Gastrocnemius medialis (tissue), 4 donors: Measurements from ENCODE around the gene ATG7. TPM values are rescaled to one million over a fixed set of nuclear protein-coding genes. Genes with fewer than 3 reads are reported as not detected.

ENCODE experiments used
- ATAC-seq, 2 donors: fragments of 150-250 bp; one replicate each; pipeline ENCODE4 v1.9.1; 2016
- DNase-seq, 2 donors: peaks; one replicate each; pipeline ENCODE4 v3.0.0-alpha.2; 2019
- H3K27ac ChIP-seq, 4 donors: fragments of 200-600 bp; sonication (generic); 1 replicate in 1 of 4; 2 replicates in 3 of 4; pipeline ENCODE4 v1.5.1; 2016 to 2018; ENCODE audit warnings: mild to moderate bottlenecking in 2 of 4, moderate library complexity in 1 of 4
- H3K27me3 ChIP-seq, 3 donors: fragments of 200-600 bp; sonication (generic) in 2 of 3; 1 replicate in 1 of 3; 2 replicates in 2 of 3; pipeline versions ENCODE4 v1.5.1 to v1.6.0; 2016 to 2019; ENCODE audit warnings: mild to moderate bottlenecking in 1 of 3, moderate library complexity in 1 of 3
- H3K36me3 ChIP-seq, 2 donors: fragments of 200-600 bp; sonication (generic) in 1 of 2; one replicate each; pipeline ENCODE4 v1.5.1; 2017 to 2018
- H3K4me1 ChIP-seq, 2 donors: fragments of 200-600 bp; sonication (generic) in 1 of 2; one replicate each; pipeline ENCODE4 v1.5.1; 2016 to 2017; ENCODE audit warnings: mild to moderate bottlenecking in 2 of 2
- H3K4me3 ChIP-seq, 4 donors: fragments of 200-600 bp; sonication (generic) in 3 of 4; 1 replicate in 1 of 4; 2 replicates in 3 of 4; pipeline ENCODE4 v1.5.1; 2016 to 2019; ENCODE audit warnings: mild to moderate bottlenecking in 2 of 4
- H3K9me3 ChIP-seq, 3 donors: fragments of 200-600 bp; sonication (generic) in 2 of 3; 1 replicate in 1 of 3; 2 replicates in 2 of 3; pipeline ENCODE4 v1.5.1; 2016 to 2019
- POLR2A ChIP-seq, 2 donors: fragments of 450-650 bp; IDR thresholded peaks; one replicate each; pipeline ENCODE4 v1.6.1; 2017; ENCODE audit warnings: antibody characterized with exemption in 2 of 2, mild to moderate bottlenecking in 2 of 2, moderate library complexity in 2 of 2
- in situ Hi-C, 4 donors: fragments of 200-750 bp; cut with MboI; loops; one replicate each; pipeline versions ENCODE4 v1.15.0 to v1.8.0; 2017; ENCODE audit warnings: low sequenced_read_pairs in 4 of 4
- intact Hi-C: fragments of 100-400 bp; cut with DNase I; formaldehyde crosslinking; loops from one replicate; pipeline ENCODE4 v1.15.1; 2023; ENCODE audit warnings: low total_unique reads
- total RNA-seq, 4 donors: library from RNA; depleted of rRNA; stranded (reverse); fragments of >200 nt; gene quantifications; one replicate each; pipeline versions ENCODE4 v1.1.0 to v1.2.3, GENCODE V29; 2016
- TF ChIP-seq, protein P1 (sequence below), 5 experiments: fragments of 450-650 bp in 3 of 5; fragments of 200-600 bp in 2 of 5; sonication (generic) in 2 of 5; IDR thresholded peaks in 4 of 5; conservative IDR thresholded peaks in 1 of 5; 1 replicate in 4 of 5; 2 replicates in 1 of 5; pipeline ENCODE4 v1.5.1; 2016 to 2019; ENCODE audit warnings: antibody characterized with exemption in 5 of 5, mild to moderate bottlenecking in 3 of 5, moderate library complexity in 3 of 5

Gene ATG7
- total RNA-seq, 4 donors from 2014 or later: 13.5 to 29.2 (median 15.0) TPM

DNA sequence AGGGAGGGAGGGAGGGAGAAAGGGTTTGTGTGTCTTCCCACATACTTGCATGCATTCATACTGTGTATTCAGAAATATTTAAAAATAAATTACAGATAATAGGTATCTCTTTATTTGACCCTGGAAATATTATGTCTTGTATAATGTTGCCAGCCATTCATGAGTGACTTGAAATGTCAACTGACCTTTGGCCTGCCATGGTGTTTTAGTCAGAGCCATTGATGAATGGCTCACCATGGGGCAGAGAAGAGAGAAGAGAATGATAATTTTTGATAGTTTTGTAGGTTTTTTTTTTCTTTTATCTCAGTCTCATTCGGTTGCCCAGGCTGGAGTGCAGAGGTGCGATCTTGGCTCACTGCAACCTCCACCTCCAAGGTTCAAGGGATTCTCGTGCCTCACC, 121.2 kb downstream of the ATG7 start:
- ATAC-seq (no peak), DNase-seq (no peak)
- H3K4me3 ChIP-seq: no peak overlapping the region
- in situ Hi-C loops: loop anchor here in 1 of 4 donors (25.0 kb wide), 1 partner anchor 119 kb away; no protein-coding TSS in a partner anchor
- intact Hi-C loops: no loop called here
- no peaks in the 10 kb centered on the region for H3K36me3 ChIP-seq
- H3K27me3 ChIP-seq: no peaks in the 10 kb centered on the region
- no peak overlapping the region for H3K27ac ChIP-seq
- peaks cover 20 to 28% of the 10 kb centered on the region in 2 donors for H3K4me1 ChIP-seq
- H3K9me3 ChIP-seq: no peaks in the 10 kb centered on the region
- no peak for TF ChIP-seq POLR2A (IDR thresholded peaks at IDR 0.05)
- TF ChIP-seq, protein P1, sequence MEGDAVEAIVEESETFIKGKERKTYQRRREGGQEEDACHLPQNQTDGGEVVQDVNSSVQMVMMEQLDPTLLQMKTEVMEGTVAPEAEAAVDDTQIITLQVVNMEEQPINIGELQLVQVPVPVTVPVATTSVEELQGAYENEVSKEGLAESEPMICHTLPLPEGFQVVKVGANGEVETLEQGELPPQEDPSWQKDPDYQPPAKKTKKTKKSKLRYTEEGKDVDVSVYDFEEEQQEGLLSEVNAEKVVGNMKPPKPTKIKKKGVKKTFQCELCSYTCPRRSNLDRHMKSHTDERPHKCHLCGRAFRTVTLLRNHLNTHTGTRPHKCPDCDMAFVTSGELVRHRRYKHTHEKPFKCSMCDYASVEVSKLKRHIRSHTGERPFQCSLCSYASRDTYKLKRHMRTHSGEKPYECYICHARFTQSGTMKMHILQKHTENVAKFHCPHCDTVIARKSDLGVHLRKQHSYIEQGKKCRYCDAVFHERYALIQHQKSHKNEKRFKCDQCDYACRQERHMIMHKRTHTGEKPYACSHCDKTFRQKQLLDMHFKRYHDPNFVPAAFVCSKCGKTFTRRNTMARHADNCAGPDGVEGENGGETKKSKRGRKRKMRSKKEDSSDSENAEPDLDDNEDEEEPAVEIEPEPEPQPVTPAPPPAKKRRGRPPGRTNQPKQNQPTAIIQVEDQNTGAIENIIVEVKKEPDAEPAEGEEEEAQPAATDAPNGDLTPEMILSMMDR (IDR thresholded peaks at IDR 0.05 in 4 of 5, conservative IDR thresholded peaks at IDR 0.05 in 1 of 5): no peak

DNA sequence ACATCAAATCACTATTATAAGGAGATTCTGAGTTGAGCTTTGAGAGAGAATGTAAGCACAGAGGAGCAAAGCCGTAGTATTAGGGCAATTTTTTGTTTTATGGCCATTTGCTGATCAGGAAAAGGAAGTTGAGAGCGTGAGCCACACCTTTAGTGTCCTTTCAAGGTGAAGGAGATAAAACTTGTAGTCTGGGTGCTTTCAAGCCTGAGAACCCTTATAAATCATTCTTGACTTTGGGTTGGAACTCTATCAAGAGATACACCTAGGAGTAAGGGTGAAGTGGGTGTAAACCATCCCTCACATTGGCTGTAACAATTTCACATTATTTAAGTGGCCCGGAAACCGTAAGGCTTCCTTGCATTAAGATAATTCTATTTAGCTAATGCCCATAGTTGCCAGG, 122.2 kb downstream of the ATG7 start:
- no peak for TF ChIP-seq POLR2A (IDR thresholded peaks at IDR 0.05)
- TF ChIP-seq, protein P1 (IDR thresholded peaks at IDR 0.05 in 4 of 5, conservative IDR thresholded peaks at IDR 0.05 in 1 of 5): no peak
- Histone ChIP-seq H3K27me3 (no peaks in the 10 kb centered on the region), H3K27ac (no peak overlapping the region), H3K9me3 (no peaks in the 10 kb centered on the region), H3K4me3 (no peak overlapping the region), H3K36me3 (no peaks in the 10 kb centered on the region), H3K4me1 (peaks cover 20 to 27% of the 10 kb centered on the region in 2 donors)
- ATAC-seq (no peak), DNase-seq (no peak)
- in situ Hi-C loops: loop anchor here in 1 of 4 donors (25.0 kb wide), 1 partner anchor 118 kb away; no protein-coding TSS in a partner anchor
- intact Hi-C loops: no loop called here

DNA sequence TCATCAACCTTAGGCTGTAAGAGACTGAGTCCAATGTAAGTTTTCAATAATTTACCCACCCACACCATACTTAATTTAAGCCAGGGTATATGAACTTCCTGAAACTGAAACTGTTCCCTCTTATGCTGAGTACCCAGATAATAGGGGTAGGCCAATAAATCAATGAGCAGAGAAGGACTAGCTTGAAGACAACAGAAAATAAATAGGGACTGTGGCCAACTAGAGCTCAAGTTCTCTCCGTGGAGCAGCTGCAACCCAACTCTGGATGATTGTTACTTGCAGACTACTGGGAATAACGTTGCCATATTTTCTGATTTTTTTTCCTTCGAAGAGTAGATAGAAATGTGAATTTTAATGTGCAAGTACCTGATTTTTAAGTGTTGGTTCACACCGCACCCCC, 128.0 kb downstream of the ATG7 start:
- Histone ChIP-seq H3K9me3 (no peaks in the 10 kb centered on the region), H3K4me1 (no peaks in the 10 kb centered on the region), H3K27me3 (no peaks in the 10 kb centered on the region), H3K27ac (no peak overlapping the region), H3K36me3 (no peaks in the 10 kb centered on the region), H3K4me3 (no peak overlapping the region)
- in situ Hi-C loops: no loop called here
- intact Hi-C loops: no loop called here
- ATAC-seq (no peak), DNase-seq (no peak)
- TF ChIP-seq, protein P1 (IDR thresholded peaks at IDR 0.05 in 4 of 5, conservative IDR thresholded peaks at IDR 0.05 in 1 of 5): no peak
- TF ChIP-seq POLR2A (IDR thresholded peaks at IDR 0.05): no peak

DNA sequence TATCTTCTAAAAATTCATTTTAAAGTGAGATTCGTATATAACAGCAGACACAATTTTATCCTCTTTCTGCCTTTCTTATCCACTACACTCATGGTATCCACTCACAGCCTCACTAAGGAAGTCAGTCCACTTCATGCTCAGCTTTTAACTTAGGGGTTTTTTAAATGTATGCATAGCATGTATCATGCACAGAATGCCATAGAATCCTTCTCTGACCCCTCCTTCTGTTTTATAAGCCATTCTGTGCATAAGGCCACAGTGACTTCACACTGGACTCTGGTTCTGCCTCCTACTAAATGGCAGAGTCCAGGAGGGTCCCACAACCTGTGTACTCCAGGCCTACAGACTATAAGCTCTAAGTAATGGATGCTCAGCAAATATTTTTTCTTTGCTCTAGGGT, 129.2 kb downstream of the ATG7 start:
- H3K4me3 ChIP-seq: no peak overlapping the region
- in situ Hi-C loops (no loop called here), intact Hi-C loops (no loop called here)
- H3K4me1 ChIP-seq: no peaks in the 10 kb centered on the region
- no peaks in the 10 kb centered on the region for H3K36me3 ChIP-seq
- no peak overlapping the region for H3K27ac ChIP-seq
- ATAC-seq (no peak), DNase-seq (no peak)
- H3K27me3 ChIP-seq: no peaks in the 10 kb centered on the region
- TF ChIP-seq, protein P1 (IDR thresholded peaks at IDR 0.05 in 4 of 5, conservative IDR thresholded peaks at IDR 0.05 in 1 of 5): no peak
- TF ChIP-seq POLR2A (IDR thresholded peaks at IDR 0.05): no peak
- H3K9me3 ChIP-seq: no peaks in the 10 kb centered on the region

DNA sequence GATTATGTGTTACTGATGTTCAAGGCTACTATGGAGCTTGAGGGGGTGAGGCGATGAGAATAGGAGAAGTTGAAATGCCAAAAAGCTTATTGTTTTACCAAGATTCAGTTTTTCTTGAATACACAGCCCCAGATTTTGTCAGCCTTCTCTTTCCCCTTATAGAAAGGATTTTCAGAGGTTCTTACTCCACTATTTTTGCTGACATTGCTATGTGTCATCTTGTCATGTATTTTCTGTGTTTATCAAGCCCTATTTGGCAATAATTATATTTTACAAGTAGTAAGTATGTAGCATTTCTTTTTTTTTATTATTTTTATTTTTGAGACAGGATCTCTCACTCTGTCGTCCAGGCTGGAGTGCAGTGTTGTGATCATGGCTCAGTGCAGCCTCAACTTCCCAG, 133.1 kb downstream of the ATG7 start:
- no peak overlapping the region for H3K4me3 ChIP-seq
- H3K36me3 ChIP-seq: no peaks in the 10 kb centered on the region
- no peaks in the 10 kb centered on the region for H3K4me1 ChIP-seq
- no peaks in the 10 kb centered on the region for H3K27me3 ChIP-seq
- no peak overlapping the region for H3K27ac ChIP-seq
- TF ChIP-seq POLR2A (IDR thresholded peaks at IDR 0.05): no peak
- TF ChIP-seq, protein P1 (IDR thresholded peaks at IDR 0.05 in 4 of 5, conservative IDR thresholded peaks at IDR 0.05 in 1 of 5): no peak
- ATAC-seq: no peak
- H3K9me3 ChIP-seq: no peaks in the 10 kb centered on the region
- in situ Hi-C loops: no loop called here
- no peak for DNase-seq
- intact Hi-C loops: no loop called here
